ENCODE data around the gene DPF3.

DNA sequence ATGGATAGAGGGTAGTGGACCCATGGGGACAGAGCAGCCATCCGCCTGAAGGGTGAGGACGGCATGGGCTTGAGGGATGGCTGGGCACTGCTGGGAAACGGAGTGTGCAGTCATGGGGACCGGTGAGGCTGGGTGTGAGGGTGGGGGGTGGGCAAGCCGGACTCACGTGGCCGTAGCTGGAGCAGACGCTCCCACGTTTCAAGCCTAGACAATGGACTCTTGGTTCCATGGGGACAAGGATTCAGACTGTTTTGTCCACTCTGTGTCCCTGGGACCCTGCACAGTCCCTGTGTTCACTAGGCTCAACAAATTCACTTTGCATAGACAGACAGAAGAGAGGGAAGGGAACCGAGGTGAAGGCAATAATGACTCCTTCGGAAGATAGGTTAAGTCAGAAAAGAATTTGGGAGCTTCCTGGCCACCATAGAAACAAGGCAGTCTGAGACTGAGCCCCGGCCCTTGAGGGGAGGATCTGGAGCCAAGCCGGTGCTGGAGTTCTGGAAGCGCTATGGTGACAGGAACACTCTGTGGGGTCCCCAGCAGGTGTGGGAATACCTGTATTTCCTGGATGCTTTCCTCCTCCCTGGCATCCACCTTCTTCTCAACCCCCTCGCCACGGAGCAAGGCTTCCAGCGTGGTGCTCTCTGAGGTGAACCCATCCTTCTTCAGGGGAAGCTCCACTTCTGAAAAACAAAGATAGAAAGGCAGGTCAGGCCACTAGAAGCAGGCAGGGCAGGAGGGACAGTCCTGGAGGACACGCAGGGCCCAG is 162.5 kb downstream of the DPF3 start:
- TF ChIP-seq, protein P1, sequence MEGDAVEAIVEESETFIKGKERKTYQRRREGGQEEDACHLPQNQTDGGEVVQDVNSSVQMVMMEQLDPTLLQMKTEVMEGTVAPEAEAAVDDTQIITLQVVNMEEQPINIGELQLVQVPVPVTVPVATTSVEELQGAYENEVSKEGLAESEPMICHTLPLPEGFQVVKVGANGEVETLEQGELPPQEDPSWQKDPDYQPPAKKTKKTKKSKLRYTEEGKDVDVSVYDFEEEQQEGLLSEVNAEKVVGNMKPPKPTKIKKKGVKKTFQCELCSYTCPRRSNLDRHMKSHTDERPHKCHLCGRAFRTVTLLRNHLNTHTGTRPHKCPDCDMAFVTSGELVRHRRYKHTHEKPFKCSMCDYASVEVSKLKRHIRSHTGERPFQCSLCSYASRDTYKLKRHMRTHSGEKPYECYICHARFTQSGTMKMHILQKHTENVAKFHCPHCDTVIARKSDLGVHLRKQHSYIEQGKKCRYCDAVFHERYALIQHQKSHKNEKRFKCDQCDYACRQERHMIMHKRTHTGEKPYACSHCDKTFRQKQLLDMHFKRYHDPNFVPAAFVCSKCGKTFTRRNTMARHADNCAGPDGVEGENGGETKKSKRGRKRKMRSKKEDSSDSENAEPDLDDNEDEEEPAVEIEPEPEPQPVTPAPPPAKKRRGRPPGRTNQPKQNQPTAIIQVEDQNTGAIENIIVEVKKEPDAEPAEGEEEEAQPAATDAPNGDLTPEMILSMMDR (IDR thresholded peaks at IDR 0.05; ENCODE audit: low read depth, low read length, poor library complexity, severe bottlenecking): no peak
- no peak for TF ChIP-seq EZH2phosphoT487 (IDR thresholded peaks at IDR 0.05; ENCODE audit: borderline replicate concordance, low read length)
